Peyer's patch (tissue), 4 donors: ENCODE results near the gene CBX4.

ENCODE experiments used
- POLR2A ChIP-seq, 2 donors: fragments of 450-650 bp; IDR thresholded peaks; one replicate each; pipeline ENCODE4 v1.5.1; 2017; ENCODE audit warnings: antibody characterized with exemption in 2 of 2, mild to moderate bottlenecking in 2 of 2, moderate library complexity in 2 of 2
- TF ChIP-seq, protein P1 (sequence below), 6 experiments: fragments of 450-650 bp in 4 of 6; fragments of 200-600 bp in 2 of 6; sonication (generic) in 1 of 6; IDR thresholded peaks; one replicate each; pipeline ENCODE4 v1.5.1; 2017 to 2019; ENCODE audit warnings: antibody characterized with exemption in 6 of 6, mild to moderate bottlenecking in 3 of 6, moderate library complexity in 1 of 6

DNA sequence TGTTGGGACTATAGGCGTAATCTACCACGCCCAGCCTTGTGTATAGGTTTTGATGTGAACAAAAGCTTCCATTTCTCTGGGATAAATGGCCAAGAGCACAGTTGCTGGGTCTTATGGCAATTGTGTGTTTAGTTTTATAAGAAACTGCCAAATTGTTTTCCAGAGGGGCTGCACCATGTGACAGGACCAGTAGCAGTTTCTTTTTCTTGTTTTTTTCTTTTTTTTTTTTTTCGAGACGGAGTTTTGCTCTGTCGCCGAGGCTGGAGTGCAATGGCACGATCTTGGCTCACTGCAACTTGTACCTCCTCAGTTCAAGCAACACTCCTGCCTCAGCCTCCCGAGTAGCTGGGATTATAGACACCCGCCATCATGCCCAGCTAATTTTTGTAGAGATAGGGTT is 34.3 kb upstream of the CBX4 start:
- TF ChIP-seq, protein P1, sequence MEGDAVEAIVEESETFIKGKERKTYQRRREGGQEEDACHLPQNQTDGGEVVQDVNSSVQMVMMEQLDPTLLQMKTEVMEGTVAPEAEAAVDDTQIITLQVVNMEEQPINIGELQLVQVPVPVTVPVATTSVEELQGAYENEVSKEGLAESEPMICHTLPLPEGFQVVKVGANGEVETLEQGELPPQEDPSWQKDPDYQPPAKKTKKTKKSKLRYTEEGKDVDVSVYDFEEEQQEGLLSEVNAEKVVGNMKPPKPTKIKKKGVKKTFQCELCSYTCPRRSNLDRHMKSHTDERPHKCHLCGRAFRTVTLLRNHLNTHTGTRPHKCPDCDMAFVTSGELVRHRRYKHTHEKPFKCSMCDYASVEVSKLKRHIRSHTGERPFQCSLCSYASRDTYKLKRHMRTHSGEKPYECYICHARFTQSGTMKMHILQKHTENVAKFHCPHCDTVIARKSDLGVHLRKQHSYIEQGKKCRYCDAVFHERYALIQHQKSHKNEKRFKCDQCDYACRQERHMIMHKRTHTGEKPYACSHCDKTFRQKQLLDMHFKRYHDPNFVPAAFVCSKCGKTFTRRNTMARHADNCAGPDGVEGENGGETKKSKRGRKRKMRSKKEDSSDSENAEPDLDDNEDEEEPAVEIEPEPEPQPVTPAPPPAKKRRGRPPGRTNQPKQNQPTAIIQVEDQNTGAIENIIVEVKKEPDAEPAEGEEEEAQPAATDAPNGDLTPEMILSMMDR (IDR thresholded peaks at IDR 0.05), result no peak
- TF ChIP-seq POLR2A (IDR thresholded peaks at IDR 0.05), result no peak
